Pancreas (tissue), 10 donors: ENCODE results near the gene GPA33. TPM values are rescaled to one million over a fixed set of nuclear protein-coding genes. Genes with fewer than 3 reads are reported as not detected.
A peak's percentile ranks its signal among the peaks of the same experiment; 100 is the strongest.

Experiments
- ATAC-seq, 4 donors: fragments of 200-7000 bp; cut with Tn5 transposase; one replicate each; pipeline versions ENCODE4 v1.8.0 to v1.9.1; 2020; ENCODE audit warnings: mild to moderate bottlenecking in 4 of 4, moderate library complexity in 4 of 4
- DNase-seq, 6 donors: peaks; one replicate each; pipeline ENCODE4 v3.0.0-alpha.2; 2020
- FAIRE-seq: peaks from 2 replicates; lab custom pipeline; 2012; peaks lifted over from hg19 to GRCh38; lab: Jason Lieb, UNC
- H3K27ac ChIP-seq, 4 donors: fragments of 200-600 bp; sonication (generic); 1 replicate in 3 of 4; 2 replicates in 1 of 4; pipeline versions ENCODE4 v1.5.0 to v1.8.0; 2020
- H3K27me3 ChIP-seq, 4 donors: fragments of 200-600 bp; one replicate each; pipeline ENCODE4 v1.8.0; 2021
- H3K36me3 ChIP-seq, 3 donors: fragments of 200-600 bp; sonication (generic) in 1 of 3; one replicate each; pipeline versions ENCODE4 v1.5.0 to v1.8.0; 2020 to 2021
- H3K4me1 ChIP-seq, 3 donors: fragments of 200-600 bp; one replicate each; pipeline ENCODE4 v1.8.0; 2021
- H3K4me3 ChIP-seq, 4 donors: fragments of 200-600 bp; sonication (generic) in 2 of 4; one replicate each; pipeline versions ENCODE4 v1.5.0 to v1.8.0; 2020 to 2021
- H3K9me3 ChIP-seq, 4 donors: fragments of 200-600 bp; one replicate each; pipeline ENCODE4 v1.8.0; 2021
- CTCF ChIP-seq, 4 donors: fragments of 200-600 bp; sonication (generic) in 3 of 4; IDR thresholded peaks; one replicate each; pipeline versions ENCODE4 v1.5.0 to v1.8.0; 2021; ENCODE audit warnings: antibody characterized with exemption in 4 of 4
- WGBS, 2 donors: extraction: QIAGEN DNeasy Blood & Tissue Kit; methylation state at CpG; one replicate each; pipeline ENCODE4 v1.1.7; 2013; 5-methylcytosine and 5-hydroxymethylcytosine counted together
- intact Hi-C, 3 donors: fragments of 100-400 bp; cut with DNase I; formaldehyde crosslinking; loops; one replicate each; pipeline versions ENCODE4 v1.11.1 to v1.14.2; 2022
- polyA plus RNA-seq, 2 donors: library from polyadenylated mRNA; stranded (reverse); fragments of 200-250 nt; gene quantifications; one replicate each; pipeline ENCODE4 v1.2.3, GENCODE V29; 2013
- total RNA-seq, 6 donors: library from RNA; stranded (reverse); fragmentation: NEBNext Ultra II Directional in 4 of 6; extraction: Animal tissue kit (Norgen Biotek cat#: 25700) in 4 of 6; gene quantifications; one replicate each; pipeline versions ENCODE4 v1.2.1 to v1.2.4, GENCODE V29; 2021 to 2023
- donor health status: healthy with polysubstance abuse.
- donor health status: DM: no; HTN: no; CAD: no; lungs with moderate emphysema.
- donor health status: DM: no; HTN: no; CAD: no.
- donor health status: control.
- donor health status: control.
- donor health status: Bipolar disorder and iron deficiency.
- donor health status: DM: yes; HTN: yes; CAD: no.
- donor health status: DM: no; HTN: no; CAD: no.
- donor health status: DM: no; HTN: no; CAD: no.
- donor health status: DM: yes; HTN: yes; CAD: no.

The GPA33 gene
- total and polyA plus RNA-seq, 8 donors = 0.11 to 0.22 (median 0.16) TPM; not detected in 5

DNA sequence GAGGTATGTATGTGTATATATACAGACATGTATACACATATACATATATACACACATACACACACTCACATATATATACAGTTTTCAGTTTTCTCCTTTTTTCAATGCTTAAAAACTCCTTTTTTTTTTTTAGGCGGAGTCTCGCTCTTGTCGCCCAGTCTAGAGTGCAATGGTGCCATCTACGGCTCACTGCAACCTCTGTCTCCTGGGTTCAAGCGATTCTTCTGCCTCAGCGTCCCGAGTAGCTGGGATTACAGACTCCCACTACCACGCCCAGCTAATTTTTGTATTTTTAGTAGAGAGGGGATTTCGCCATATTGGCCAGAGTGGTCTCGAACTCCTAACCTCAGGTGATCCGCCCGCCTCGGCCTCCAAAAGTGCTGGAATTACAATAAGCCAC lies 30.7 kb upstream of the GPA33 start:
- 55 to 57% methylated on average over 13 of the region's 13 CpGs for WGBS, 2 donors
- no peak for TF ChIP-seq CTCF (IDR thresholded peaks at IDR 0.05)
- no peak for ATAC-seq
- no peaks in the 10 kb centered on the region for H3K9me3 ChIP-seq
- H3K27ac ChIP-seq = no peak overlapping the region
- H3K27me3 ChIP-seq = no peaks in the 10 kb centered on the region
- no peaks in the 10 kb centered on the region for H3K4me1 ChIP-seq
- DNase-seq = no peak
- intact Hi-C loops = no loop called here
- no peaks in the 10 kb centered on the region for H3K36me3 ChIP-seq
- FAIRE-seq = no peak
- H3K4me3 ChIP-seq = peak overlapping the region; percentile 12 to 44 (median 26)

DNA sequence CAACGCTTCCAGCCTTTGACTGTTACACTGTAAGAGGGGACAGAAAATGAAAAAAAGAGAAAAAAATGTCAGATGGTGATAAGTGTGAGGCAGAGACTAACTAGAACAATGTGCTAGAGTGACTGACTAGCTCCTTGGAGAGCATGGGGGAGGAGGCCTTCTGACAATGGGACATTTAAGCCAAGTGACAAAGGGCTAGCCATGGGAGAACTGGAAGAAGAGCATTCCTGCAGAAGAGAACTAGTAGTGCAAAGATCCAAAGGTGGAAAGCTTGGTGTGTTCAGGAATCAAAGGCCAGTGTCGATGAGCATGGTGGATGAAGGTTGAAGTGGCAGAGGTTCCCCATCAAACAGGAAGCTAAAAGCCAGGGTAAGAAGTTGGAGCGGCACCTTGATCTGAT lies 29.5 kb upstream of the GPA33 start:
- ATAC-seq = no peak
- H3K4me1 ChIP-seq = no peaks in the 10 kb centered on the region
- no peak for DNase-seq
- H3K4me3 ChIP-seq = no peak overlapping the region
- no peaks in the 10 kb centered on the region for H3K9me3 ChIP-seq
- WGBS, 2 donors = 95 to 100% methylated on average over 3 of the region's 3 CpGs
- no peak for TF ChIP-seq CTCF (IDR thresholded peaks at IDR 0.05)
- no peak for FAIRE-seq
- intact Hi-C loops = no loop called here
- H3K27ac ChIP-seq = no peak overlapping the region
- no peaks in the 10 kb centered on the region for H3K36me3 ChIP-seq
- H3K27me3 ChIP-seq = no peaks in the 10 kb centered on the region

DNA sequence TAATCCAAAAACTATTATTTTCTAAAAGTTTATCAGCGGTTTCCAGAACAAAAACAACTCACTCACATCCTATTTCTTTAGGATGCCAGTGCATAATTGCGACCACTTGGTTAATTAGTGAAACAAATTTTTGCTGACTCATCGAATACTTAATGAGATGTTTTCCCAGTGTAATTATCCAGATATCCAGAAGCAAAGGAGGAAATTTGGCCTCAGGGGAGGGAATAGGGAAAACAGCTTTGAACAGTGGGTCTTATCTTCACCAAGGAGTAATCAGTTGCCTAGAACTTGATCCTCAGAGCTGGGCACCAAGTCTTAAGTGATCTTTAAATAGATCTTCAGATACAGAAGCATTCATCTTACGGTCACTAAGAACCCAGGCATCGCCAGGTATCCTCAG lies 28.0 kb upstream of the GPA33 start:
- FAIRE-seq (no peak), DNase-seq (no peak), ATAC-seq (no peak)
- no peaks in the 10 kb centered on the region for H3K4me1 ChIP-seq
- no peaks in the 10 kb centered on the region for H3K9me3 ChIP-seq
- no peak for TF ChIP-seq CTCF (IDR thresholded peaks at IDR 0.05)
- H3K36me3 ChIP-seq = no peaks in the 10 kb centered on the region
- H3K4me3 ChIP-seq = no peak overlapping the region
- intact Hi-C loops = no loop called here
- no peaks in the 10 kb centered on the region for H3K27me3 ChIP-seq
- H3K27ac ChIP-seq = no peak overlapping the region
- 78 to 82% methylated on average over 5 of the region's 5 CpGs for WGBS, 2 donors

DNA sequence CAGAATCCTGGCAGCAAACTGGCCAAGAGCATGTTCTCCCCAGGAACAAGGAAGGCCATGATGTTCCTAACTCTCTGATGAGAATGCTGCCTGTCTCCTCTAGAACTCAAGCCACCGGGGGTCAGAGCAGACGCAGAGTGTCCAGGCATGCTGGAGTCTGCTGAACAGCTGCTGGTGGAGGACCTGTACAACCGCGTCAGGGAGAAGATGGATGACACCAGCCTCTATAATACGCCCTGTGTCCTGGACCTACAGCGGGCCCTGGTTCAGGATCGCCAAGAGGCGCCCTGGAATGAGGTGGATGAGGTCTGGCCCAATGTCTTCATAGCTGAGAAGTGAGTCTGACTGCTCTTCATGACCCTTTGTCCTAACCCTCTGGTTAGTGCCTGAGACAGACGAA lies 27.0 kb upstream of the GPA33 start:
- TF ChIP-seq CTCF (IDR thresholded peaks at IDR 0.05) = no peak
- H3K9me3 ChIP-seq = no peaks in the 10 kb centered on the region
- no peak for ATAC-seq
- no peaks in the 10 kb centered on the region for H3K27me3 ChIP-seq
- no peaks in the 10 kb centered on the region for H3K4me1 ChIP-seq
- no peak overlapping the region for H3K27ac ChIP-seq
- H3K36me3 ChIP-seq = no peaks in the 10 kb centered on the region
- DNase-seq = no peak
- 90 to 95% methylated on average over 9 of the region's 9 CpGs for WGBS, 2 donors
- FAIRE-seq = no peak
- intact Hi-C loops = no loop called here
- no peak overlapping the region for H3K4me3 ChIP-seq

GRCh38 chr1:167116174-167116573 lies 26.0 kb upstream of the GPA33 start:
- no peak for TF ChIP-seq CTCF (IDR thresholded peaks at IDR 0.05)
- WGBS, 2 donors = 19 to 23% methylated on average over 1 of the region's 1 CpG
- DNase-seq (no peak), ATAC-seq (no peak), FAIRE-seq (no peak)
- H3K27ac ChIP-seq = no peak overlapping the region
- no peaks in the 10 kb centered on the region for H3K27me3 ChIP-seq
- no peaks in the 10 kb centered on the region for H3K9me3 ChIP-seq
- no peaks in the 10 kb centered on the region for H3K4me1 ChIP-seq
- intact Hi-C loops = no loop called here
- H3K4me3 ChIP-seq = no peak overlapping the region
- no peaks in the 10 kb centered on the region for H3K36me3 ChIP-seq
